Measurements from ENCODE around the gene LDLRAD3. TPM values are rescaled to one million over a fixed set of nuclear protein-coding genes. Genes with fewer than 3 reads are reported as not detected.
A peak's percentile ranks its signal among the peaks of the same experiment; 100 is the strongest.

Gene LDLRAD3
- total RNA-seq, 4 donors from 2014 or later, result 0.37 to 43.2 (median 3.7) TPM

DNA sequence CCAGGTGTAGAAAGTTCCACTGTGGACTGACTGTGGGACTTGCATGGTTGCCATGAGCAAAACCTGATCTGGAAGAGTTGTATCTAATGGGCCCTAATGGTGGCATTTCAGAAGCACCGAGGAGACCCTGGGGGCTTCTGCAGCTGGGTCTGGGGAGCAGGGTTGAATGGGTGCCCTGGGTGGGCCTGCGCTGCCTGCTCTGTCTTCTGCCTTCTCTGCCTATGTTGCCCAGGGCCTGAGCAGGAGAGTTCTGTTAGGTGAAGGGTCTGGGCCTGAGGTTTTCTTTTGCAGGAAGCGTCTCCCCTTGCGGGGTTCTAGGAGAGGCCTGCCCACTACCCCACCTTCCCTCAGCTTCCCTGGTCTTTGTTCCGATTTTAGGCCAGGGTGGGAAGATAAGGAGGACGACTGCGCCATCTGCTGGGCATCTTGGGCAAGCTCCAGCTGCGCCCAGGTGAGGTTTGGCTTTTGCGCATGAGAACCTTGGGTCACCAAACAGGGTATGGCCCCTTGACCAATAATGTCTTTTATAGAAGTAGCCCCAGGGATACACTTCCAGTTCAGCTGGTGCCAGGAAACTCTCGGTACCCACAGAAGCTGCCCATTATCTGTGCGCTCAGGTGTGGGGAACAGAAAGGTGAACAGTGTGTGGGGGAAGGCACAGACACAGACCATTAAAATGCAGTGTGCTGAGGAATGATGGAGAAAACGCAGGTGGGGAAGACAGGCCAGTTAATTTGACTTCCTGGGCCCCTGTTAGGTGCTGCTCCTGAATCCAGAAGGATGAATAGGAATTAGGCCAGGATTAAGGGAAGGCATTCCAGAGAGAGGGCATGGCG, 322.1 kb downstream of the LDLRAD3 start:
- Histone ChIP-seq H3K4me1 (no peaks in the 10 kb centered on the region), H3K9me3 (no peaks in the 10 kb centered on the region), H3K36me3 (no peaks in the 10 kb centered on the region), H3K27ac (no peak overlapping the region), H3K4me3 (no peak overlapping the region), H3K27me3 (peaks cover 3% of the 10 kb centered on the region)
- no peak for TF ChIP-seq POLR2AphosphoS5 (IDR thresholded peaks at IDR 0.05)
- no peak for TF ChIP-seq EP300 (IDR thresholded peaks at IDR 0.05; ENCODE audit: low read depth)
- no peak for TF ChIP-seq POLR2A (IDR thresholded peaks at IDR 0.05)
- TF ChIP-seq CTCF (IDR thresholded peaks at IDR 0.05), result peak; percentile 72 to 83 (median 77)
- intact Hi-C loops (cut with DNase I; ENCODE audit: low total_unique reads), result loop anchor here (5.0 to 10.0 kb wide), 3 partner anchors 451 to 1199 kb away; partner anchors contain the start of gene FJX1
- peak; percentile 46 for DNase-seq
- WGBS, 2 donors (ENCODE audit: low coverage in 1 of 2), result 29% methylated on average over 13 of the region's 13 CpGs; no CpG with 5 or more reads in 1 of the 2 donors
- in situ Hi-C loops (cut with MboI; ENCODE audit: low pct_ligation_motif_present in 1 of 4, low pct_unique_long_range_greater_than_20kb in 1 of 4, low sequenced_read_pairs in 3 of 4), result loop anchor here (10.0 to 25.0 kb wide), 5 partner anchors 229 to 654 kb away; partner anchors contain the start of gene FJX1 (in 2 of the 4)

- no peaks in the 10 kb centered on the region for H3K9me3 ChIP-seq
- H3K4me1 ChIP-seq, result no peaks in the 10 kb centered on the region
- in situ Hi-C loops (cut with MboI; ENCODE audit: low pct_ligation_motif_present in 1 of 4, low pct_unique_long_range_greater_than_20kb in 1 of 4, low sequenced_read_pairs in 3 of 4), result loop anchor here (10.0 to 25.0 kb wide), 5 partner anchors 229 to 654 kb away; partner anchors contain the start of gene FJX1 (in 2 of the 4)
- intact Hi-C loops (cut with DNase I; ENCODE audit: low total_unique reads), result loop anchor here (5.0 to 10.0 kb wide), 3 partner anchors 452 to 1198 kb away; partner anchors contain the start of gene FJX1
- no peaks in the 10 kb centered on the region for H3K36me3 ChIP-seq
- WGBS, 2 donors (ENCODE audit: low coverage in 1 of 2), result 52 to 58% methylated on average over 4 to 5 of the region's 5 CpGs
- H3K27ac ChIP-seq, result no peak overlapping the region
- TF ChIP-seq POLR2AphosphoS5 (IDR thresholded peaks at IDR 0.05) (no peak), CTCF (IDR thresholded peaks at IDR 0.05) (no peak), EP300 (IDR thresholded peaks at IDR 0.05; ENCODE audit: low read depth) (no peak), POLR2A (IDR thresholded peaks at IDR 0.05) (no peak)
- no peaks in the 10 kb centered on the region for H3K27me3 ChIP-seq
- H3K4me3 ChIP-seq, result no peak overlapping the region
- no peak for DNase-seq
Measured at GRCh38 chr11:36266767-36267166, 322.9 kb downstream of the LDLRAD3 start.

DNA sequence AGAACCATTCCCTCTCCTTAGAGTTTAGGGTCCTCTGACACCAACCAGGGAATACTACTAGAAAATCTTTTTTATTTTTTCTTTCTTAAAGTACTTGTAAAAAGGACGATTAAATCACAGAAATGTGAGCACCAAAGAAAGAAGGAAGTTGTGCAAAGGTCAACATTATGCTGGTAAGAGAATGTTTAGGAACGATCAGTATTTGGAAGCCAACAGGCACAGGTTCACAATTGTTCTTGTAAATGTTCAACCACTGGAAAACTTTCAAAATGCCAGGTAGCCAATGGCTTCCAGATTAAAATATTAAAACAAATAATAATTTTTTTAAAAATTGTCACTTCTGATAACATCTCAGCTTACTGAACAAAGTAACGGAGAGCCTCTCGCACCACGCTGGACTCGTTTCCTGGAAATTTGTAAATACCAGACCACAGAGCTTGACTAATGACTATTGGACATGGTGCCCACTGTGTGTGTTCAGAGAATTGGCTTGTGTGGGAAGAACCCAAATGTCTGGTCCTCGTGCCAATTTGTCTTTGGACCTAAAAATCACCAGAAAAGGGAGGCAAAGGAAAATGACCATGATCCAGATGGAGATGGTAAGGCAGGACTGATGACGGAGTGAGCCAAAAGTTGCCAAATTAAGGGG, 324.6 kb downstream of the LDLRAD3 start:
- H3K27ac ChIP-seq, result no peak overlapping the region
- no peak overlapping the region for H3K4me3 ChIP-seq
- TF ChIP-seq CTCF (IDR thresholded peaks at IDR 0.05) (no peak), POLR2A (IDR thresholded peaks at IDR 0.05) (no peak), POLR2AphosphoS5 (IDR thresholded peaks at IDR 0.05) (no peak), EP300 (IDR thresholded peaks at IDR 0.05; ENCODE audit: low read depth) (no peak)
- H3K36me3 ChIP-seq, result peaks cover 0 to 14% (median 4%) of the 10 kb centered on the region in 4 donors
- no peaks in the 10 kb centered on the region for H3K4me1 ChIP-seq
- no peaks in the 10 kb centered on the region for H3K27me3 ChIP-seq
- DNase-seq, result no peak
- in situ Hi-C loops (cut with MboI; ENCODE audit: low pct_ligation_motif_present in 1 of 4, low pct_unique_long_range_greater_than_20kb in 1 of 4, low sequenced_read_pairs in 3 of 4), result loop anchor here (10.0 to 25.0 kb wide), 5 partner anchors 231 to 656 kb away; partner anchors contain the start of gene FJX1 (in 2 of the 4)
- no peaks in the 10 kb centered on the region for H3K9me3 ChIP-seq
- intact Hi-C loops (cut with DNase I; ENCODE audit: low total_unique reads), result loop anchor here (5.0 to 10.0 kb wide), 3 partner anchors 454 to 1196 kb away; partner anchors contain the start of gene FJX1
- WGBS, 2 donors (ENCODE audit: low coverage in 1 of 2), result 71 to 76% methylated on average over 6 to 8 of the region's 8 CpGs

GRCh38 chr11:36270701-36271100, 326.8 kb downstream of the LDLRAD3 start:
- in situ Hi-C loops (cut with MboI; ENCODE audit: low pct_ligation_motif_present in 1 of 4, low pct_unique_long_range_greater_than_20kb in 1 of 4, low sequenced_read_pairs in 3 of 4) (loop anchor here in 3 of 4 donors (25.0 kb wide), 3 partner anchors 233 to 658 kb away; partner anchors contain the start of gene FJX1 (in 1 of the 3)), intact Hi-C loops (cut with DNase I; ENCODE audit: low total_unique reads) (no loop called here)
- no peaks in the 10 kb centered on the region for H3K27me3 ChIP-seq
- no peak for DNase-seq
- H3K4me1 ChIP-seq, result no peaks in the 10 kb centered on the region
- H3K4me3 ChIP-seq, result no peak overlapping the region
- TF ChIP-seq CTCF (IDR thresholded peaks at IDR 0.05) (no peak), POLR2AphosphoS5 (IDR thresholded peaks at IDR 0.05) (no peak), POLR2A (IDR thresholded peaks at IDR 0.05) (no peak), EP300 (IDR thresholded peaks at IDR 0.05; ENCODE audit: low read depth) (no peak)
- H3K36me3 ChIP-seq, result peaks cover 0 to 32% (median 9%) of the 10 kb centered on the region in 4 donors
- 91% methylated on average over 9 of the region's 9 CpGs; no CpG with 5 or more reads in 1 of the 2 donors for WGBS, 2 donors (ENCODE audit: low coverage in 1 of 2)
- H3K9me3 ChIP-seq, result no peaks in the 10 kb centered on the region
- no peak overlapping the region for H3K27ac ChIP-seq
